Endothelial cell of umbilical vein (primary cell): ENCODE results near the gene LEMD1. TPM values are rescaled to one million over a fixed set of nuclear protein-coding genes. Genes with fewer than 3 reads are reported as not detected.

Experiments used
- BruUV-seq: library from RNA; stranded (reverse); fragments of 400-500 nt; replicated peaks from 2 replicates; lab custom pipeline; 2021; lab: Mats Ljungman, UMichigan
- CTCF ChIA-PET: fragments of 300-600, 350-600 bp; sonication (Branson Sonifier 250); formaldehyde crosslinking; loops from one replicate; lab custom pipeline; 2021; ENCODE audit warnings: antibody characterized with exemption, inconsistent platforms; lab: Charles Lee
- POLR2A ChIA-PET: fragments of 300-600, 350-600 bp; sonication (Branson Sonifier 250); formaldehyde crosslinking; loops from one replicate; lab custom pipeline; 2021; ENCODE audit warnings: antibody characterized with exemption, inconsistent platforms; lab: Charles Lee
- DNase-seq: peaks from one replicate; pipeline ENCODE4 v3.0.0-alpha.2; 2011; ENCODE audit warnings: low read depth, low spot score
- FAIRE-seq: peaks from 2 replicates; lab custom pipeline; 2011; peaks lifted over from hg19 to GRCh38; lab: Jason Lieb, UNC
- H2AFZ ChIP-seq: 2 replicates; pipeline ENCODE4 v1.6.0; 2012; ENCODE audit warnings: low read depth, low read length, control low read depth, inconsistent platforms
- H3K27ac ChIP-seq: 2 replicates; pipeline ENCODE4 v1.5.1; 2011; ENCODE audit warnings: low read depth, mild to moderate bottlenecking, control low read depth, low read length, moderate library complexity; ENCODE audit not compliant: insufficient read depth
- H3K27me3 ChIP-seq, 2 experiments: 2 replicates each; pipeline versions ENCODE4 v1.6.0 to v1.6.1; 2011; ENCODE audit warnings: low read length in 2 of 2, mixed read lengths in 1 of 2; ENCODE audit not compliant: control insufficient read depth in 2 of 2, insufficient read depth in 2 of 2
- H3K36me3 ChIP-seq, 2 experiments: 2 replicates in 1 of 2; 3 replicates in 1 of 2; pipeline ENCODE4 v1.5.1; 2011; ENCODE audit warnings: low read length in 2 of 2, mild to moderate bottlenecking in 1 of 2, moderate library complexity in 1 of 2; ENCODE audit not compliant: control insufficient read depth in 2 of 2, insufficient read depth in 2 of 2; ENCODE audit errors: extremely low read depth in 1 of 2
- H3K4me1 ChIP-seq: 3 replicates; pipeline ENCODE4 v1.5.1; 2011; ENCODE audit warnings: mild to moderate bottlenecking, low read length; ENCODE audit not compliant: control insufficient read depth, insufficient read depth; ENCODE audit errors: extremely low read depth
- H3K4me2 ChIP-seq: 2 replicates; pipeline ENCODE4 v1.6.1; 2011; ENCODE audit warnings: low read length, control low read depth, mixed read lengths; ENCODE audit not compliant: insufficient read depth
- H3K4me3 ChIP-seq, 3 experiments: fragments of 200-600 bp in 1 of 3; sonication (generic), shearing (Covaris generic) in 1 of 3; replicated peaks in 1 of 3; 2 replicates each; pipeline ENCODE4 v1.5.1; 2011 to 2016; ENCODE audit warnings: control low read depth in 3 of 3, low read length in 3 of 3, mild to moderate bottlenecking in 2 of 3, inconsistent platforms in 1 of 3, low read depth in 1 of 3, moderate library complexity in 1 of 3; ENCODE audit not compliant: insufficient read depth in 1 of 3
- H3K79me2 ChIP-seq: 2 replicates; pipeline ENCODE4 v1.6.0; 2012; ENCODE audit warnings: low read length, inconsistent platforms; ENCODE audit not compliant: control insufficient read depth, insufficient read depth
- H3K9ac ChIP-seq: replicated peaks from 2 replicates; pipeline ENCODE3; 2011; ENCODE audit warnings: low read length, control low read depth; ENCODE audit not compliant: insufficient read depth; ENCODE audit errors: extremely low read depth
- H3K9me1 ChIP-seq: replicated peaks from 3 replicates; pipeline ENCODE4 v1.6.0; 2011; ENCODE audit warnings: mild to moderate bottlenecking, low read length; ENCODE audit not compliant: control insufficient read depth, insufficient read depth; ENCODE audit errors: extremely low read depth
- H3K9me3 ChIP-seq: replicated peaks from 2 replicates; pipeline ENCODE4 v1.5.1; 2012; ENCODE audit warnings: low read length, inconsistent platforms; ENCODE audit not compliant: control insufficient read depth, insufficient read depth
- H4K20me1 ChIP-seq: replicated peaks from 2 replicates; pipeline ENCODE3; 2011; ENCODE audit warnings: mild to moderate bottlenecking, low read length; ENCODE audit not compliant: control insufficient read depth, insufficient read depth; ENCODE audit errors: extremely low read depth
- EZH2 ChIP-seq: IDR thresholded peaks from 2 replicates; pipeline ENCODE4 v1.6.1; 2012; ENCODE audit warnings: borderline replicate concordance, low read depth, mild to moderate bottlenecking, moderate library complexity, low read length, inconsistent platforms; ENCODE audit not compliant: severe bottlenecking
- FOS ChIP-seq: IDR thresholded peaks from 2 replicates; pipeline ENCODE4 v1.6.1; 2011; ENCODE audit warnings: mild to moderate bottlenecking, low read length, moderate library complexity, borderline replicate concordance; ENCODE audit not compliant: insufficient read depth
- GATA2 ChIP-seq: IDR thresholded peaks from 2 replicates; pipeline ENCODE4 v1.7.0; 2011; ENCODE audit warnings: low read depth, mild to moderate bottlenecking, moderate library complexity, mixed read lengths, low read length; ENCODE audit not compliant: insufficient read length, insufficient read depth
- JUN ChIP-seq: IDR thresholded peaks from 2 replicates; pipeline ENCODE4 v1.6.1; 2011; ENCODE audit warnings: borderline replicate concordance, low read depth; ENCODE audit not compliant: insufficient read length, insufficient read depth
- MAX ChIP-seq: IDR thresholded peaks from 2 replicates; pipeline ENCODE4 v1.6.1; 2011; ENCODE audit not compliant: insufficient read depth, insufficient read length
- MYC ChIP-seq: IDR thresholded peaks from one replicate; pipeline ENCODE4 v1.6.1; 2011; ENCODE audit warnings: mild to moderate bottlenecking, low read depth, low read length
- POLR2A ChIP-seq: IDR thresholded peaks from 2 replicates; pipeline ENCODE4 v1.6.1; 2012; ENCODE audit warnings: low read depth, mild to moderate bottlenecking, control low read depth, low read length
- POLR2AphosphoS5 ChIP-seq: IDR thresholded peaks from 2 replicates; pipeline ENCODE4 v1.6.1; 2012; ENCODE audit warnings: low read depth, mild to moderate bottlenecking, control low read depth, low read length, moderate library complexity; ENCODE audit not compliant: insufficient read depth
- dilution Hi-C: fragments of 300-500 bp; cut with MboI; formaldehyde crosslinking; loops from one replicate; pipeline ENCODE4 v1.15.0; 2019; ENCODE audit warnings: low sequenced_read_pairs; ENCODE audit not compliant: extremely low pct_ligation_motif_present
- intact Hi-C: fragments of 100-400 bp; cut with micrococcal nuclease; formaldehyde crosslinking; loops from one replicate; pipeline ENCODE4 v1.10.0; 2022
- polyA plus RNA-seq, 4 experiments: library from polyadenylated mRNA; depleted of rRNA in 3 of 4; stranded (reverse) in 3 of 4; unstranded in 1 of 4; fragments of >200 nt; gene quantifications; 2 replicates each; pipeline versions ENCODE4 v1.2.1 to v1.2.3, GENCODE V29; 2011 to 2012; ENCODE audit warnings: missing spikeins in 1 of 4
- total RNA-seq: library from RNA; stranded (reverse); gene quantifications from 2 replicates; pipeline ENCODE4 v1.2.3, GENCODE V29; 2021
- TF ChIP-seq, protein P1 (sequence below), 2 donors: IDR thresholded peaks; 1 replicate in 1 of 2; 2 replicates in 1 of 2; pipeline ENCODE4 v1.5.1; 2011; ENCODE audit warnings: low read length in 2 of 2, mild to moderate bottlenecking in 2 of 2, moderate library complexity in 2 of 2, control low read depth in 1 of 2, inconsistent platforms in 1 of 2, low read depth in 1 of 2; ENCODE audit not compliant: insufficient read depth in 1 of 2; ENCODE audit errors: extremely low read depth in 1 of 2

Gene LEMD1
- total and polyA plus RNA-seq, 2 donors (not counting 3 experiments of a cell fraction or from before 2014, with no cell fraction given): not detected

- FAIRE-seq (no peak), DNase-seq (no peak)
- ChIA-PET POLR2A (no interaction called here), CTCF (interaction anchor here (1.7 to 3.0 kb wide), 3 partner anchors 16 to 78 kb away, joined by 6 to 16 read pairs (median 10); no protein-coding TSS in a partner anchor)
- Histone ChIP-seq H3K9me3 (no peaks in the 10 kb centered on the region), H3K27ac (no peak overlapping the region), H3K79me2 (no peaks in the 10 kb centered on the region), H4K20me1 (no peaks in the 10 kb centered on the region), H3K4me3 (no peak overlapping the region), H3K27me3 (peaks cover 10 to 18% of the 10 kb centered on the region in 2 experiments), H3K4me1 (peaks cover 2% of the 10 kb centered on the region), H2AFZ (no peak overlapping the region), H3K9me1 (no peaks in the 10 kb centered on the region), H3K36me3 (no peaks in the 10 kb centered on the region), H3K4me2 (no peak overlapping the region), H3K9ac (no peak overlapping the region)
- intact Hi-C loops (no loop called here), dilution Hi-C loops (no loop called here)
- TF ChIP-seq EZH2 (no peak), POLR2AphosphoS5 (no peak), POLR2A (no peak), MYC (no peak), GATA2 (no peak), MAX (no peak), FOS (no peak), JUN (no peak)
- TF ChIP-seq, protein P1, sequence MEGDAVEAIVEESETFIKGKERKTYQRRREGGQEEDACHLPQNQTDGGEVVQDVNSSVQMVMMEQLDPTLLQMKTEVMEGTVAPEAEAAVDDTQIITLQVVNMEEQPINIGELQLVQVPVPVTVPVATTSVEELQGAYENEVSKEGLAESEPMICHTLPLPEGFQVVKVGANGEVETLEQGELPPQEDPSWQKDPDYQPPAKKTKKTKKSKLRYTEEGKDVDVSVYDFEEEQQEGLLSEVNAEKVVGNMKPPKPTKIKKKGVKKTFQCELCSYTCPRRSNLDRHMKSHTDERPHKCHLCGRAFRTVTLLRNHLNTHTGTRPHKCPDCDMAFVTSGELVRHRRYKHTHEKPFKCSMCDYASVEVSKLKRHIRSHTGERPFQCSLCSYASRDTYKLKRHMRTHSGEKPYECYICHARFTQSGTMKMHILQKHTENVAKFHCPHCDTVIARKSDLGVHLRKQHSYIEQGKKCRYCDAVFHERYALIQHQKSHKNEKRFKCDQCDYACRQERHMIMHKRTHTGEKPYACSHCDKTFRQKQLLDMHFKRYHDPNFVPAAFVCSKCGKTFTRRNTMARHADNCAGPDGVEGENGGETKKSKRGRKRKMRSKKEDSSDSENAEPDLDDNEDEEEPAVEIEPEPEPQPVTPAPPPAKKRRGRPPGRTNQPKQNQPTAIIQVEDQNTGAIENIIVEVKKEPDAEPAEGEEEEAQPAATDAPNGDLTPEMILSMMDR (IDR thresholded peaks at IDR 0.05; ENCODE audit: extremely low read depth in 1 of 2, insufficient read depth in 1 of 2, low read depth in 1 of 2, low read length in 2 of 2): no peak
- no TSS peak for BruUV-seq
Observed at GRCh38 chr1:205432116-205432515, 10.3 kb upstream of the LEMD1 start.
